GM18867 (cell line): Measurements from ENCODE around the gene METTL13.
A peak's percentile ranks its signal among the peaks of the same experiment; 100 is the strongest.

ENCODE experiments used
- ATAC-seq: cut with Tn5 transposase; IDR thresholded peaks from one replicate; pipeline ENCODE4 v1.9.1; 2021; ENCODE audit warnings: mild to moderate bottlenecking, moderate library complexity; ENCODE audit not compliant: unreplicated experiment

Gene METTL13

DNA sequence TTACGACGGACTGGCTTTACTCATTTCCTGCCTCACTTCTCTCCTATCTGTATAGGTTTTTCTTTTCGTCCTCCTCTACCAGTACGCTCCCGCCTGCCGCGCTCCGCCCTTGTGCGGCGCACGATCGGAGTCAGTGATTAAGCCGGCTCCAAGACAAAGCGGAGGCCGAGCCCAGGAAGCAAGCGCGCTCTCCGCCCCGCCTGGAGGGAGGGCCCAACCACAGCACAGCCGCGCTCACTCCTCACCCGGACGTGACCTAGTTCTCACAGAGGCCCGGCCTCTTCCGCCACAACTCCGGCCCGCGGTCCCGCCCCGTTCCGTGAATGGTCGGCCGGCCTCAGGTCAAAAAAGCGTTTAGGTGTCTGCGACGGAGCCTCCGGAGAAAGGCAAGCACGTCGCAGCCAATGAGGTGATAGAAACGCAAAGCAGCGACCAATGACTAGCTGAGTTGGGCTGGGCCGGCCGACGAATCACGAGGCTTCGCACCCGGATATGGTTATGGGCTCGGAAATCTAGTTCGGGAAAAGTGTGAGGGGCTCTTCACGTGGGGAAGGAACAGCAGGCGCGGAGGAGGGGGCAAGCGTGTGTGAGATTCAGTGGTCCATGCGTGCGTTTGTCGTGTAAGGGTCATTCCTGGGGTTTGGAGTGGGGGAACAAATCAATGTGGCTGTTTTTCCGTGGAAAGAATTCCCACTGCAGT is at the start of gene METTL13:
TSS of gene METTL13 (plus strand) at position 485 of the 700 bp plus-strand sequence. CDS start 308 bp downstream, outside the sequence.
- ATAC-seq: peak; percentile 97

- ATAC-seq: no peak
Measured at GRCh38 chr1:171736196-171736595, 45.3 kb upstream of the METTL13 start.

DNA sequence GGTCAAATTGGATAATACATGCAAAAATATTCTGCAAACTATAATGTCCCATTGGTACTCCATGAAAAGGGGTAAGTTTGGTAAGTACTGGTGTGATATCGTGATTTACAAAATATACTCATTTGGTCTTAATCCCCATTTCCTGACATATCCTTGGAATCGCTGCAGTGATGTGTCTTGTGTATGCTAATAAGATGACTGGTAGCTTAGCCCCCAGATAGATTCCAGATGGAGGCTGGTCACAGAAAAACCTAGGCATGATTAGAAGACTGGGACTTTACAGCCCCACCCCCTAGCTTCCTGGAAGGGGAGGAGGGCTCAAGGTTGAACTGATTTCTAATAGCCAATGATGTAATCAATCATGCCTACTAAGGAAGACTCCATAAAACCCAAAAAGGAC is 42.5 kb upstream of the METTL13 start:
- ATAC-seq: no peak

DNA sequence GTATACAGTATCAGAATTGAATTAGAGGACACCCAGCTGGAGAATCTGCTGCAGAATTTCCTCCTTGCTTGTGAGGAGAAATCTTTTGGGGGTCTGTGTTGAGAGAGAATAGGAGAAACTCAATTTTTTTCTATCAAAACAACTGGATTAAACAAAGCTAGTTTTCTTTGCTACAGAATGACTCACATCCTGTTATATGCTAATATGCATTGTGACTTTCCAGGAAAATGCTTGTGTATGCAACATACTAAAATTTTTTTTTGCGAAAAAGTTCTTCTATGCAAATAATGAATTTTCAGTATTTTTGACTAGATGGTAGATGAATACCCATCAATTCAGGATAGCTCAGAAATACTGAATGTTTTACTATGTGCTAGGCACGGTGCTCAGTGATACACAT is 41.8 kb upstream of the METTL13 start:
- no peak for ATAC-seq

- no peak for ATAC-seq
Measured at GRCh38 chr1:171740356-171740863, 41.0 kb upstream of the METTL13 start.

- ATAC-seq: peak; percentile 36
Measured at GRCh38 chr1:171740987-171741871, 40.2 kb upstream of the METTL13 start.

DNA sequence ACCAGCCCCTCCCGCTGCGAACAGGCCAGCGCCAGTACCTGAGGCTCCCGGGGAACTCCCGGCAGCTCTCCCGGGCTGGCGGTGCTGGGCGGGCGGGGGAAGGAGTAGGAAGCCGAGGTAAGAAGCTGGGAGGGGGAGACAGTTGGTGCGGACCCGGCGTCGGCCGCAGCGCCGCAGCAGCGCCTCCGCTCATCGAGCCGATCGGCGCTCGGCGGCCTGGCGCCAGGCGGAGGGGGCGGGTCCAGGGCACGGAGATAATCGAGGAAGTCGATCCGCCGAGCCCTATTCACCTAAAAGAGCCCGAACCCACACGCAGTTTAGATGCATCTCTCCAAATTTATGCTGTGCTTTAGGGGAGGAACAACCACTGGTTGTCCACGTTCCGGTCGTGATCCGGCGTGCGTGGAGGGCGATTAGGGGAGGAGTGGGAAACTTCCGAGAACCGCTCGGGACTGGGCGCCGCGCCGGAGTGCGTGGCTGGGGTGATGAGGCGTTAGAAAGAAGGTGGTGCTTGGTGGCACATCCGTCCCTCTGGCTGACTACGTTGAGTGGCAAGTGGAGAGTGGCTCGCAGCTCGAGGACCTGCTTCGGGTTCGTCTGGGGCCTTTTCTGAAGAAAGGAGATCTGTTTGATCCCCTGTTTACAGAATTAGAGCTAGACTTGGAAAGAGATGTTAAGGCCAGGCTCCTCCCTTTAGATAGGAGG is 39.4 kb upstream of the METTL13 start, which contains the start of gene VAMP4:
TSS of gene VAMP4 (minus strand) at position 194 of the 705 bp plus-strand sequence. CDS start 3,651 bp downstream, outside the sequence.
- peak; percentile 93 for ATAC-seq

DNA sequence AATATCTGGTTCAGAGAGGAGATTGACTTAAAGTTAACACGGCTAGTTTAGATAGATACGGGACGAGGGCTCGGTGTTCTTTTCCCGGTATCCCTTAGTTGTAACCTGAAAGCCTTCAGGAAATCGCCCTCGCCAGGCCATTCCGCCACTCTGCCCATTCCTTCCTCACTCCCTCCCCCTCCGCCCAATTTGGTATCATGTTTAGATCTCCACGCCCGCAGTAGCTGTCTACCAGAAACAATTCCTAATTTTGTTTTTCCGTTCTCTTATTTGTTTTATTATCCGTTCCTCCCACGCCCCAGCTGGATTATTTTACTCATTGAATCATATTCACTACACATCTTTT is 38.9 kb upstream of the METTL13 start:
- ATAC-seq: no peak

DNA sequence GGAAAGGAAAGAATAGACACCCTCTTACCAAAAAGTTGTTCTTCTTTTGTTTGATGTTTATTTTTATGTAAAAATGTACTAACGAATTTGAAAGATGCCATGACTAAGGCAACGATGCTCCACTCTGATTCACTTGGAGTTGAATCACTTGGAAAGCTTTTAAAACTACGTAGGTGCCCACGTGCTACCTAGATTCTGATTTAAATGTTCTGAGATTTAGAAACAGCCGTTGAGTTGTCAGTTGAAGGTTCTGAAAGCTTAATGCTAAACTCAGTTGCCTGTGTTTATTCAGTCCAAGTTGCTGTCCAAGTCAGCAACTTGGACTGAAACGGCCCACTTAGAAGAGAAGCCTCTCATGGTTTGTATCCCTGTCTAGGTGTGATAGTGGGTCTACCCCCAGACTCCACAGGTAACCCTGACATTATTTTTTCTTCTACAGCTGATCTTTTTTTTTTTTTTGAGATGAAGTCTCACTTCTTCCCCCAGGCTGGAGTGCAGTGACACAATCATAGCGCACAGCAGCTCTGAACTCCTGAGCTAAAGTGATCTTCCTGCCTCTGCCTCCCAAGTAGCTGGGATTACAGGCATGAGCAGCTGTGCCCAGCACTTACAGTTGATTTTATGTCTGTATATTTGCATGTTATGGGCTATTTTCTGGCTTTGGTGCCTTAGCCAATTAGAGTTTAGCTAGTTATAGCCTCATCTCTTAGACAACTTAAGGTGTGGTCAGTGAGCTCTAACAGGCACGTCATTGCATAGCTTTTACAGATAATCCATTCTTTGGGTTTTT is 38.2 kb upstream of the METTL13 start:
- no peak for ATAC-seq

DNA sequence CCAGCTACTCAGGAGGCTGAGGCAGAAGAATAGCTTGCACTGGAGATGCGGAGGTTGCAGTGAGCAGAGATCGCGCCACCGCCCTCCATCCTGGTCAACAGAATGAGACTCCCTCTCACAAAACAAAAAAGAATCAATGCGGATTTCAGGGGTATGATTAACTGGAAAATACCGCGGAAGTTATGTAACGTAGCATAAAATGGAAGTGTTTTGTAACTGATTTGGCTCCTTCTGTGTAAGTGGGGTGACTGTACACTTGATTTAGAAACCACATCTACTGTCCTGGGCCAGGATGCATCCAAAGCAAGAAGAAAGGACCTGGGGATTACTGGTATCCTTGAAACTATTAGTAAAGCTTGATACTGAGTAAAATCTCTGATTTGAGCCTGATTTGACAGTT is 36.5 kb upstream of the METTL13 start:
- no peak for ATAC-seq

GRCh38 chr1:171748651-171749050 is 32.8 kb upstream of the METTL13 start:
- ATAC-seq: no peak

DNA sequence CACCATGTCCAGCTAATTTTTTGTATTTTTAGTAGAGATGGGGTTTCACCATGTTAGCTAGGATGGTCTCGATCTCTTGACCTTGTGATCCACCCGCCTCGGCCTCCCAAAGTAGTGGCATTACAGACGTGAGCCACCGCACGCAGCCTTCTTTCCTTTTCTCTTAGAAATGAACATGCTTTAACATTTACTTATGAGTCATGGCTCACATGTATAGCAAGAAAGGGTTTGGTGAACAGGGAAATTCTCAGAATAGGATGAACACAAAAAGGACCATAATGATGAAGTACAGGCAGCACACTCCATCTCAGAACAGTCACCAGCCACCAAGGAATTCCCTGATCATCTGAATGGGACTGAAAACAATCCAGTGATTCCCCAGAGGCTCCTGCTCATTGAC is 30.2 kb upstream of the METTL13 start:
- ATAC-seq: no peak

DNA sequence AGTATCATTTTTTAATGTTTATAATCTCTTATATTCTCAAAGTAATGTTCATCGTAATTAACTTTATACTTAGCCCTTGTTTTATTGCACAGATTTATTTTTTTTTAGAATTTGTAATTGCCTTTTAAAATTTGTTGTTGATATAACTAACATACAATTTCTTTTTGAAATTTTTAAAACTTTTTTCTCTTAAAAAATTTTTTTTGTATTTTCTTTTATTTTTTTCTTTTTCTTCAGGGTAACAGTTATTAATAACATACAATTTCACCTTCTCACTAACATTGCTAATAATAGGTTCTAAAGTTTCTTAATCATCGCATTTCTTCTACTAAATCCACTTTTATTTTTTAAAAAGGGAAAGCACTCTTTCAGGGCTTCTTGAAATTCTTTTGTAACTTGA is 28.3 kb upstream of the METTL13 start:
- no peak for ATAC-seq

DNA sequence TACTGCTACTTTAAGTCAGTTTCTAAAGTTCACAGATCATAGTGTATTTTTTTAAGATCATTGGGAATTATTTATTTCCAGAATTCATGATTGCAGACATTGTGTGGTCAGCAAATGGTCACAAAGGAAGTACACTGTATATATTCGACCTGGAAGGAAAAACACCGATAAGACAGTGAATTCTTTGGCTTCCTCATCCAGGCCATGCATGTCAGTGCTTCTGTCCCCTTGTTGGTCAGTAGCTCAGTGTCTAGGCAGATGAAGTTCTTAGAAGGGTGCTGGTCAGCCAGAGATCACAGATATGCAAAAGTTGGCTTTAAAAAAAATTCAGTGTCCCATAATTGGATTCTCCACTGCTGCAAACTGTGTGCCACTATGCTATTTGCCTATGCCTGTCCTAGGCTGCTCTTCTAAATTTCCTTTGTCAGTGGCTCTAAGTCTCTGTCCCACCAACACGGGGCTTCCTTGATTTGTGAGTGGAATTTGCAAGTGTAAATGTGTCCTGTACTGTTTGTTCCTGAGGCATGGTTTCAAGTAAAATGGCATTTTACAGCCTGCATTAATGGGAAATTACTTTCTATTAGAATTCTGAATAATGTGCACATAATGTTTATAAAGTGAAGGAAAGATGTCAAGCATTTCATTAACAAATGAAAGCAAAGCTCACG is 27.6 kb upstream of the METTL13 start:
- no peak for ATAC-seq

GRCh38 chr1:171754353-171754705 is 27.1 kb upstream of the METTL13 start:
- ATAC-seq: no peak

DNA sequence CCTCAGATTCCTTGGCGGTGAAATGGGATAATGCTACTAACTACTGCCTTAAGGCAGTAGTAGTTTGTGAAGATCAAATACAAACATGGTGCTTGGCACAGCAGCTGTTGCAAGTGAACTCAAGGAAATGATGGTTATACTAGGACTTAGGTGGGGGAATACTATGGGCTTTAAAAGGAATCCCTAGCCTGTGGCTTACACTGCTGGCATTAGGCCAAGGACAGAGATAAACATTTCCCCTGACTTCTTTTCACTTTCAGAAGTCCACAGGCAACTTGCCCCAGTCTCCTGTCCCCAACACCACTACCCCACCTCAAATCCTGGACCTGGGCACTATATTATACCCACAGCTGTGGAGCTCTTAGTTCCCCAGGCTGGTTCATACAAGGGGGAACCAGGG is 26.5 kb upstream of the METTL13 start:
- ATAC-seq: no peak

DNA sequence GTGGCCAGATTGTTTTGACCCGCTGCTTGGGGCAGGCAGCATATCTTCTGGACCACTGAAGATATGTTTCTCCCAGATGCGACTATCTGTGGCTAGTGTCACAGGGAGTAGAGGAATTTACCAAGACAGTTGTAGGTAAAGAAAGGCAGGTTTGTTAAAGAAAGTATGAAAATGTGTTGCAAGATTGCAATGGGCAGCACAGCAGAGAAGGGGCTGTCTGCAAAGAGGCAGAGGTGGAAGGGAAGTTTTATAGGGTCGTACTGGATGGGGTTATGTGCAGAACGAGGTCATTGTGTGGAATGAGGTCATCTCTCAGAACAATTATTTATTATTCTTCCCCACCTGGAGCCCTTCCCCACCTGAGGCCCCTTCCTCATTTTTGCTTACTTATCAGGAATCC is 24.6 kb upstream of the METTL13 start:
- ATAC-seq: no peak

DNA sequence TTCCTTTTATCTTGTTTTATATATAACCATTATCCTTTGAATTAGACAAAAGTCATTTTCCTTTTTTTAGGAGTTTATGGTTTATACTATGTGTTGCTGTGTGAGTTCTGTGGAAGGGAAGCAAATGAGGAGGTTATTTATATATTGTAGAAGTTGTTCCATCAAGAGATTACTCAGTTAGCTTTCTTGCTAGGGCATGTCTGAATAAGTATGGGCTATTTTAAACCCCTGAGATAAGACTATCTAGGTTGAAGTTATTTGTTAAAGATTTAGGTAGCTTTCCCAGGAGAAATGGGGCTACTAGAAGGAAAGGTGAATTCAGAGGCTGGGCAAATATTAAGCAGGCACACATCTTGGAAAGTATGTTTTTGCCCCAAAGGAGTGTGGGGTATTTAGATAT is 23.4 kb upstream of the METTL13 start:
- ATAC-seq: no peak

DNA sequence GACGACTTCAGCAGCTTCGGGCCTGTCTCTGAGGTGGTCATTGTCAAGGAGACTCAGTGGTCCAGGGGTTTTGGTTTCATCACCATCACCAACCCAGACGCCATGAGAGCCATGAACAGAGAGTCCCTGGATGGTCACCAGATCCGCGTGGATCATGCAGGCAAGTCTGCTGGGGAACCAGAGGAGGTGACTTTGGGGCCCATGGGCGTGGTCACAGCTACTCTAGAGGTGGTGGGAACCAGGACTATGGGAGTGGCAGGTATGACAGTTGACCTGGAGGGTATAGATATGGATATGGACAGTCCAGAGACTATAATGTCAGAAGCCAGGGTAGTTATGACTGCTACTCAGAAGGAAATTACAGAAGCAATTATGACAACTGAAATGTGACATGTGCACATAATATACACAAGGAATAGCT is 19.3 kb upstream of the METTL13 start:
- ATAC-seq: no peak

DNA sequence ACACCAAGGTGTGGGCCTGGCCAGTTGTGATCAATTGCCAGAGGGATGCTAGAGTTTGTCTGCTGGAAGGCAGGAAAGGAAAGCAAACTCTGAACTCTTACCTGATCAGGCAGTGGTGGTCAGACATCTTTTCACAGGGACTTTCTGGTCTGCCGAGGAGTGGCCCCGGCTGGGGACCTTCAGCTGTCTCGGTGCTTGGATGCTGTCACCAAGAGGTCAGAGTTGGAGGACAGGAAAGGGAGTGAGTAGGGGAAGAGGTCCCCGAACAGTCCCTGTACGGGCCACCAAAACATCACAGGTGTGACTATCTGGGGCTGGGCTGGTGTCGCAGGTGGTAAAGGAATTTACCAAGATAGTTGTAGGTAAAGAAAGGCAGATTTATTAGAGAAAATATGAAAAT is 17.7 kb upstream of the METTL13 start:
- no peak for ATAC-seq
